K562 (cell line): ENCODE measurements around the gene ZFR2. TPM values are rescaled to one million over a fixed set of nuclear protein-coding genes. Genes with fewer than 3 reads are reported as not detected.

Source experiments
- ATAC-seq: fragments of 200-7000 bp; cut with Tn5 transposase; 3 replicates; pipeline ENCODE4 v1.9.1; 2020; ENCODE audit warnings: moderate library complexity
- BruUV-seq: library from RNA; stranded (reverse); fragments of 400-500 nt; replicated peaks from 2 replicates; lab custom pipeline; 2021; lab: Mats Ljungman, UMichigan
- CTCF ChIA-PET: fragments of 300-600 bp; formaldehyde crosslinking; extraction: SDS; loops from one replicate; lab custom pipeline; 2021; ENCODE audit warnings: low intra/inter-chr PET ratio; lab: Yijun Ruan, JAX
- POLR2A ChIA-PET: fragments of 300-600, 350-650 bp; sonication (Branson Sonifier 250); formaldehyde crosslinking; extraction: SDS; loops from one replicate; lab custom pipeline; 2021; ENCODE audit warnings: antibody characterized with exemption, inconsistent platforms; lab: Yijun Ruan, JAX
- DNase-seq, 4 experiments: peaks; one replicate each; pipeline versions ENCODE4 v3.0.0 to v3.0.0-alpha.2; 2011 to 2018; ENCODE audit warnings: low spot score in 3 of 4, mixed read lengths in 3 of 4; ENCODE audit errors: extremely low read depth in 1 of 4
- FAIRE-seq: peaks from 2 replicates; lab custom pipeline; 2011; peaks lifted over from hg19 to GRCh38; lab: Jason Lieb, UNC
- H2AFZ ChIP-seq: 2 replicates; pipeline ENCODE4 v1.6.0; 2011; ENCODE audit warnings: low read depth, low read length, control low read depth, inconsistent platforms
- H3K27ac ChIP-seq: fragments of 200-600 bp; 3 replicates; pipeline ENCODE4 v1.8.0; 2011; ENCODE audit warnings: low read depth, mild to moderate bottlenecking, control low read depth, inconsistent platforms, low read length, moderate library complexity, mixed read lengths; ENCODE audit errors: extremely low read depth
- H3K27me3 ChIP-seq, 2 experiments: fragments of 300-600 bp in 1 of 2; 2 replicates in 1 of 2; 3 replicates in 1 of 2; pipeline versions ENCODE4 v1.6.0 to v1.8.0; 2011; ENCODE audit warnings: inconsistent platforms in 2 of 2, low read length in 2 of 2, mild to moderate bottlenecking in 1 of 2, mixed read lengths in 1 of 2, moderate library complexity in 1 of 2; ENCODE audit not compliant: control insufficient read depth in 2 of 2, insufficient read depth in 2 of 2
- H3K36me3 ChIP-seq: fragments of 300-600 bp; 3 replicates; pipeline ENCODE4 v1.8.0; 2011; ENCODE audit warnings: mild to moderate bottlenecking, low read length, inconsistent platforms; ENCODE audit not compliant: control insufficient read depth, insufficient read depth
- H3K4me1 ChIP-seq, 2 experiments: fragments of 200-600 bp in 1 of 2; replicated peaks in 1 of 2; 2 replicates in 1 of 2; 3 replicates in 1 of 2; pipeline versions ENCODE4 v1.5.1 to v1.8.0; 2011; ENCODE audit warnings: inconsistent platforms in 2 of 2, low read length in 2 of 2, mild to moderate bottlenecking in 1 of 2, mixed read lengths in 1 of 2, moderate library complexity in 1 of 2; ENCODE audit not compliant: control insufficient read depth in 2 of 2, insufficient read depth in 2 of 2
- H3K4me2 ChIP-seq: 2 replicates; pipeline ENCODE4 v1.6.1; 2011; ENCODE audit warnings: low read length, control low read depth, inconsistent platforms, mixed read lengths; ENCODE audit not compliant: insufficient read depth
- H3K4me3 ChIP-seq: fragments of 200-600 bp; sonication (generic), shearing (Covaris generic); 2 replicates; pipeline ENCODE4 v1.5.1; 2016; ENCODE audit warnings: control low read depth, inconsistent platforms
- H3K79me2 ChIP-seq: fragments of 200-600 bp; 3 replicates; pipeline ENCODE4 v1.8.0; 2011; ENCODE audit warnings: low read length, inconsistent platforms; ENCODE audit not compliant: control insufficient read depth, insufficient read depth
- H3K9ac ChIP-seq, 2 experiments: 2 replicates each; pipeline versions ENCODE4 v1.6.0 to v1.6.1; 2011; ENCODE audit warnings: low read depth in 2 of 2, low read length in 2 of 2, control low read depth in 1 of 2, inconsistent platforms in 1 of 2, mild to moderate bottlenecking in 1 of 2, mixed read lengths in 1 of 2; ENCODE audit not compliant: insufficient read depth in 1 of 2
- H3K9me1 ChIP-seq: one replicate; pipeline ENCODE4 v1.6.0; 2011; ENCODE audit warnings: inconsistent platforms, mild to moderate bottlenecking, low read length, moderate library complexity; ENCODE audit not compliant: control insufficient read depth, insufficient read depth
- H3K9me3 ChIP-seq: replicated peaks from 2 replicates; pipeline ENCODE4 v1.5.1; 2011; ENCODE audit warnings: low read depth, low read length, inconsistent platforms; ENCODE audit not compliant: control insufficient read depth, insufficient read depth
- H4K20me1 ChIP-seq: replicated peaks from 2 replicates; pipeline ENCODE4 v1.6.1; 2011; ENCODE audit warnings: low read length, inconsistent platforms, mixed read lengths; ENCODE audit not compliant: control insufficient read depth, insufficient read depth
- ARID1B ChIP-seq: fragments of 450-650 bp; IDR thresholded peaks from 2 replicates; pipeline ENCODE4 v1.6.1; 2016; ENCODE audit warnings: antibody characterized with exemption, mild to moderate bottlenecking, inconsistent platforms
- ARID3B ChIP-seq: fragments of 250-450 bp; sonication (Bioruptor Pico); IDR thresholded peaks from 2 replicates; pipeline ENCODE4 v1.4.0; 2020; ENCODE audit warnings: borderline replicate concordance
- ATF1 ChIP-seq, 2 experiments: fragments of 450-650 bp in 1 of 2; IDR thresholded peaks; 2 replicates each; pipeline ENCODE4 v1.6.1; 2016; ENCODE audit warnings: missing compliant biosample characterization in 1 of 2, missing genetic modification characterization in 1 of 2
- CBX8 ChIP-seq: fragments of 200-600 bp; sonication (generic); IDR thresholded peaks from 2 replicates; pipeline ENCODE4 v1.6.1; 2012; ENCODE audit warnings: borderline replicate concordance, mixed run types, low read depth, mild to moderate bottlenecking, moderate library complexity, mixed read lengths, low read length, control low read depth, inconsistent platforms; ENCODE audit not compliant: poor library complexity, severe bottlenecking; ENCODE audit errors: extremely low read depth
- MCM3 ChIP-seq: fragments of 450-650 bp; IDR thresholded peaks from 2 replicates; pipeline ENCODE4 v1.6.1; 2016
- SLC30A9 ChIP-seq: fragments of 250-450 bp; sonication (Bioruptor Pico); IDR thresholded peaks from 2 replicates; pipeline ENCODE4 v1.8.0; 2022; ENCODE audit warnings: mild to moderate bottlenecking, moderate library complexity
- ZNF384 ChIP-seq: IDR thresholded peaks from 2 replicates; pipeline ENCODE4 v1.6.1; 2012; ENCODE audit warnings: low read depth, low read length, improper control_type of control experiment
- ZNF407 ChIP-seq: fragments of 450-650 bp; IDR thresholded peaks from 2 replicates; pipeline ENCODE4 v1.6.1; 2016; ENCODE audit warnings: low read depth
- ZZZ3 ChIP-seq: fragments of 450-650 bp; IDR thresholded peaks from 2 replicates; pipeline ENCODE4 v1.6.1; 2016; ENCODE audit warnings: antibody characterized with exemption, mild to moderate bottlenecking, moderate library complexity
- WGBS: fragments of 100-300 bp; shearing (Covaris generic); methylation state at CpG from one replicate; pipeline ENCODE4 v1.1.6; 2016; ENCODE audit warnings: low coverage, mixed read lengths; ENCODE audit not compliant: insufficient coverage; ENCODE audit errors: missing lambda C conversion rate; 5-methylcytosine and 5-hydroxymethylcytosine counted together
- in situ Hi-C: fragments of 300-500 bp; cut with MboI; formaldehyde crosslinking; loops from 4 replicates; pipeline ENCODE4 v1.15.0; 2018; ENCODE audit warnings: inconsistent platforms, mixed read lengths
- intact Hi-C: fragments of 100-400 bp; cut with micrococcal nuclease; formaldehyde crosslinking; loops from 2 replicates; pipeline ENCODE4 v1.14.2; 2022
- polyA plus RNA-seq, 8 experiments: library from polyadenylated mRNA; depleted of rRNA in 4 of 8; stranded (reverse) in 5 of 8; unstranded in 3 of 8; fragments of >200 nt; fragmentation: Nextera tagmentation in 2 of 8; fragmentation: Illumina TruSeq in 1 of 8; extraction: Ambion mirVana in 2 of 8; extraction: Trizol in 1 of 8; gene quantifications; 2 replicates each; pipeline versions ENCODE4 v1.2.1 to v1.2.3, GENCODE V29; 2011 to 2014; ENCODE audit warnings: inconsistent platforms in 1 of 8, missing spikeins in 1 of 8
- total RNA-seq, 7 experiments: library from RNA; depleted of rRNA in 6 of 7; stranded (reverse); fragments of >200 nt in 6 of 7; fragmentation: Illumina TruSeq in 2 of 7; extraction: Trizol in 2 of 7; gene quantifications; 2 replicates each; pipeline versions ENCODE4 v1.2.1 to v1.2.3, GENCODE V29; 2011 to 2021; ENCODE audit warnings: low replicate concordance in 1 of 7

Gene ZFR2
- total and polyA plus RNA-seq, 9 of the 15 experiments (the other 6 are each of a cell fraction or from before 2014, with no cell fraction given) = 0.03 to 0.59 (median 0.07) TPM; not detected in 6

- 29% methylated on average over 26 of the region's 49 CpGs for WGBS
- FAIRE-seq (no peak), ATAC-seq (no peak), DNase-seq (peak in 1 of 4 experiments; percentile 20)
- no peaks in the 10 kb centered on the region for H3K79me2 ChIP-seq
- CTCF ChIA-PET = interaction anchor here (0.6 kb wide), 1 partner anchor 396 kb away, joined by 3 read pairs; no protein-coding TSS in a partner anchor
- no TSS peak for BruUV-seq
- H4K20me1 ChIP-seq = peaks cover 4% of the 10 kb centered on the region; the same call in 1 of the 2 replicates
- peaks cover 11 to 26% of the 10 kb centered on the region in 2 experiments; a peak in 4 of 5 replicates for H3K27me3 ChIP-seq
- no peak within 1 kb of the TSS for H3K4me2 ChIP-seq
- peaks cover 0 to 4% of the 10 kb centered on the region in 2 experiments; a peak in 2 of 5 replicates for H3K4me1 ChIP-seq
- H3K4me3 ChIP-seq = no peak within 1 kb of the TSS
- H3K36me3 ChIP-seq = no peaks in the 10 kb centered on the region
- POLR2A ChIA-PET = interaction anchor here (0.5 to 1.6 kb wide), 4 partner anchors 9 to 705 kb away, joined by 3 to 5 read pairs (median 4); partner anchors contain the start of gene EEF2
- no peak within 1 kb of the TSS for H2AFZ ChIP-seq
- no peak within 1 kb of the TSS for H3K9ac ChIP-seq
- no peaks in the 10 kb centered on the region for H3K9me1 ChIP-seq
- TF ChIP-seq ZNF384 (no peak), ZZZ3 (no peak), ATF1 (CRISPR knock-in tag; IDR thresholded peaks at IDR 0.05) (no peak), ATF1 (tag; IDR thresholded peaks at IDR 0.05) (no peak), CBX8 (no peak), ARID3B (CRISPR knock-in tag) (no peak), ARID1B (no peak), MCM3 (no peak), SLC30A9 (CRISPR knock-in tag) (no peak), ZNF407 (no peak)
- intact Hi-C loops (no loop called here), in situ Hi-C loops (no loop called here)
- no peaks in the 10 kb centered on the region for H3K9me3 ChIP-seq
- H3K27ac ChIP-seq = no peak within 1 kb of the TSS
Observed at GRCh38 chr19:3880471-3881271, 11.8 kb upstream of the ZFR2 start, which contains the start of gene ATCAY. Gene ATCAY, plus strand, starts transcription at chr19:3880685. Its CDS starts 5,083 bp downstream, at chr19:3885768.
